HepG2 (cell line): Measurements from ENCODE around the gene GCNT4. TPM values are rescaled to one million over a fixed set of nuclear protein-coding genes. Genes with fewer than 3 reads are reported as not detected.

Source experiments
- AGO1 ChIP-seq: fragments of 200-400 bp; formaldehyde crosslinking; IDR thresholded peaks from 2 replicates; pipeline ENCODE4 v1.6.1; 2017; ENCODE audit warnings: mild to moderate bottlenecking, low read depth, low read length, moderate library complexity; ENCODE audit not compliant: poor library complexity, severe bottlenecking
- BRCA1 ChIP-seq: sonication (generic); formaldehyde crosslinking; IDR thresholded peaks from 2 replicates; pipeline ENCODE4 v1.4.0; 2020; ENCODE audit warnings: missing genetic modification reagents
- DZIP1 ChIP-seq: sonication (generic); formaldehyde crosslinking; IDR thresholded peaks from 2 replicates; pipeline ENCODE4 v1.5.0; 2020; ENCODE audit warnings: mild to moderate bottlenecking, missing genetic modification reagents
- ETS1 ChIP-seq: sonication (generic); formaldehyde crosslinking; IDR thresholded peaks from 2 replicates; pipeline ENCODE4 v1.4.0; 2020; ENCODE audit warnings: missing genetic modification reagents
- HNF4A ChIP-seq: sonication (generic); formaldehyde crosslinking; IDR thresholded peaks from 2 replicates; pipeline ENCODE4 v1.4.0; 2020; ENCODE audit warnings: missing genetic modification reagents
- JUN ChIP-seq: sonication (generic); formaldehyde crosslinking; IDR thresholded peaks from 2 replicates; pipeline ENCODE4 v1.4.0; 2020; ENCODE audit warnings: mild to moderate bottlenecking, missing genetic modification reagents
- KAT2B ChIP-seq: fragments of 150-350 bp; IDR thresholded peaks from 2 replicates; pipeline ENCODE4 v1.6.1; 2014; ENCODE audit warnings: low read depth, low read length, borderline replicate concordance
- KLF11 ChIP-seq: IDR thresholded peaks from 2 replicates; pipeline ENCODE4 v1.6.1; 2016; ENCODE audit warnings: missing compliant biosample characterization
- SKIL ChIP-seq: sonication (generic); formaldehyde crosslinking; IDR thresholded peaks from 2 replicates; pipeline ENCODE4 v1.8.0; 2022; ENCODE audit warnings: missing genetic modification reagents, mild to moderate bottlenecking, moderate library complexity, borderline replicate concordance
- THYN1 ChIP-seq: sonication (generic); formaldehyde crosslinking; IDR thresholded peaks from 2 replicates; pipeline ENCODE4 v1.8.1; 2023; ENCODE audit warnings: low read depth, mild to moderate bottlenecking, moderate library complexity, missing genetic modification reagents, borderline replicate concordance
- ZMYM2 ChIP-seq: sonication (generic); formaldehyde crosslinking; IDR thresholded peaks from 2 replicates; pipeline ENCODE4 v1.8.0; 2022; ENCODE audit warnings: mild to moderate bottlenecking, missing genetic modification reagents
- ZNF256 ChIP-seq: sonication (generic); formaldehyde crosslinking; conservative IDR thresholded peaks from 2 replicates; pipeline ENCODE4 v1.4.0; 2020; ENCODE audit warnings: missing genetic modification reagents
- ZNF3 ChIP-seq: IDR thresholded peaks from 2 replicates; pipeline ENCODE4 v1.7.0; 2017; ENCODE audit warnings: inconsistent platforms
- ZNF572 ChIP-seq: sonication (generic); formaldehyde crosslinking; IDR thresholded peaks from 2 replicates; pipeline ENCODE4 v1.5.1; 2020; ENCODE audit warnings: mild to moderate bottlenecking, missing genetic modification reagents
- ZNF660 ChIP-seq: sonication (generic); formaldehyde crosslinking; IDR thresholded peaks from 2 replicates; pipeline ENCODE4 v1.5.1; 2020; ENCODE audit warnings: mild to moderate bottlenecking, low read depth, missing genetic modification reagents, borderline replicate concordance
- polyA plus RNA-seq, 8 experiments: library from polyadenylated mRNA; depleted of rRNA in 3 of 8; stranded (reverse) in 7 of 8; unstranded in 1 of 8; fragments of >200 nt; fragmentation: Illumina TruSeq in 4 of 8; extraction: Trizol in 4 of 8; gene quantifications; 2 replicates each; pipeline versions ENCODE4 v1.2.1 to v1.2.3, GENCODE V29; 2011 to 2016; ENCODE audit warnings: low read depth in 4 of 8, missing spikeins in 1 of 8, mixed read lengths in 1 of 8; ENCODE audit not compliant: insufficient read depth in 1 of 8
- total RNA-seq, 5 experiments: library from RNA; depleted of rRNA; stranded (reverse); fragments of >200 nt; fragmentation: Illumina TruSeq; extraction: Trizol; gene quantifications; 2 replicates each; pipeline ENCODE4 v1.2.3, GENCODE V29; 2016; ENCODE audit warnings: low read depth in 1 of 5
- TF ChIP-seq, protein P1 (sequence below): sonication (generic); formaldehyde crosslinking; IDR thresholded peaks from 2 replicates; pipeline ENCODE4 v1.8.1; 2023; ENCODE audit warnings: missing genetic modification reagents, inconsistent platforms, borderline replicate concordance
- TF ChIP-seq, protein P2 (sequence below): IDR thresholded peaks from 2 replicates; pipeline ENCODE4 v1.6.1; 2016; ENCODE audit warnings: missing biosample characterization, missing genetic modification reagents, low read depth

The GCNT4 gene
- total and polyA plus RNA-seq, 2 of the 13 experiments (the other 11 are each of a cell fraction or from before 2014, with no cell fraction given), result 0.22 to 0.38 TPM

- TF ChIP-seq BRCA1 (CRISPR knock-in tag), result no peak
- TF ChIP-seq ZMYM2 (CRISPR knock-in tag), result peak; percentile 96
- TF ChIP-seq, protein P1, sequence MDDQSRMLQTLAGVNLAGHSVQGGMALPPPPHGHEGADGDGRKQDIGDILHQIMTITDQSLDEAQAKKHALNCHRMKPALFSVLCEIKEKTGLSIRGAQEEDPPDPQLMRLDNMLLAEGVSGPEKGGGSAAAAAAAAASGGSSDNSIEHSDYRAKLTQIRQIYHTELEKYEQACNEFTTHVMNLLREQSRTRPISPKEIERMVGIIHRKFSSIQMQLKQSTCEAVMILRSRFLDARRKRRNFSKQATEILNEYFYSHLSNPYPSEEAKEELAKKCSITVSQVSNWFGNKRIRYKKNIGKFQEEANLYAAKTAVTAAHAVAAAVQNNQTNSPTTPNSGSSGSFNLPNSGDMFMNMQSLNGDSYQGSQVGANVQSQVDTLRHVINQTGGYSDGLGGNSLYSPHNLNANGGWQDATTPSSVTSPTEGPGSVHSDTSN (CRISPR knock-in tag), result no peak
- TF ChIP-seq ZNF572 (CRISPR knock-in tag), result 0 out of 2 replicates have a peak, but pooled peaks have one; percentile 21
- TF ChIP-seq SKIL (CRISPR knock-in tag), result no peak
- TF ChIP-seq ZNF256 (CRISPR knock-in tag), result no peak
- TF ChIP-seq, protein P2, sequence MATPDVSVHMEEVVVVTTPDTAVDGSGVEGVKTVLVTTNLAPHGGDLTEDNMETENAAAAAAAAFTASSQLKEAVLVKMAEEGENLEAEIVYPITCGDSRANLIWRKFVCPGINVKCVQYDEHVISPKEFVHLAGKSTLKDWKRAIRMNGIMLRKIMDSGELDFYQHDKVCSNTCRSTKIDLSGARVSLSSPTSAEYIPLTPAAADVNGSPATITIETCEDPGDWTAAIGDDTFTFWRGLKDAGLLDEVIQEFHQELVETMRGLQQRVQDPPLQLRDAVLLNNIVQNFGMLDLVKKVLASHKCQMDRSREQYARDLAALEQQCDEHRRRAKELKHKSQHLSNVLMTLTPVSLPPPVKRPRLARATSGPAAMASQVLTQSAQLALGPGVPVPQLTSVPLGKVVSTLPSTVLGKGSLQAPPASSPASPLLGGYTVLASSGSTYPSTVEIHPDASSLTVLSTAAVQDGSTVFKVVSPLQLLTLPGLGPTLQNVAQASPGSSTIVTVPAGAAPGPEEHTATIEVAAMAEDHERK (CRISPR knock-in tag), result no peak
- TF ChIP-seq JUN, result no peak
- no peak for TF ChIP-seq DZIP1 (CRISPR knock-in tag)
- no peak for TF ChIP-seq ETS1
- no peak for TF ChIP-seq THYN1 (CRISPR knock-in tag)
- TF ChIP-seq ZNF3, result no peak
- TF ChIP-seq AGO1, result no peak
- no peak for TF ChIP-seq KAT2B
- 0 out of 2 replicates have a peak, but pooled peaks have one; percentile 30 for TF ChIP-seq KLF11 (CRISPR knock-in tag)
- TF ChIP-seq HNF4A (CRISPR knock-in tag), result peak; percentile 74; the same call in 1 of the 2 replicates
- no peak for TF ChIP-seq ZNF660 (CRISPR knock-in tag)
These were observed 32.2 kb downstream of the GCNT4 start (continued) for GRCh38 chr5:75020016-75020656.
